PC-9 (cell line): Measurements from ENCODE around the gene PSME4.

Experiments
- CTCF ChIP-seq: fragments of 200-600 bp; sonication (generic); conservative IDR thresholded peaks from 2 replicates; pipeline ENCODE4 v1.6.1; 2017; ENCODE audit warnings: mixed run types, antibody characterized with exemption, mild to moderate bottlenecking, moderate library complexity
- EZH2 ChIP-seq: fragments of 200-600 bp; sonication (generic); IDR thresholded peaks from 2 replicates; pipeline ENCODE4 v1.8.0; 2017; ENCODE audit warnings: antibody characterized with exemption, low read depth

GRCh38 chr2:53826587-53827397 is 144.0 kb downstream of the PSME4 start:
- TF ChIP-seq CTCF (no peak), EZH2 (no peak)
